ENCODE data around the gene PTPN1. TPM values are rescaled to one million over a fixed set of nuclear protein-coding genes. Genes with fewer than 3 reads are reported as not detected.
"Not testable (repeated sequence)": the region's sequence is repeated elsewhere in the genome, so short reads cannot be mapped to it uniquely, and the experiment has no call there.

Gene PTPN1
- total RNA-seq, 1 donor from 2014 or later, result 65.9 TPM

GRCh38 chr20:50526403-50526989 is 16.3 kb downstream of the PTPN1 start:
- intact Hi-C loops (cut with micrococcal nuclease), result no loop called here

GRCh38 chr20:50527068-50527605 is 17.0 kb downstream of the PTPN1 start:
- intact Hi-C loops (cut with micrococcal nuclease), result no loop called here

GRCh38 chr20:50528129-50528528 is 17.9 kb downstream of the PTPN1 start:
- intact Hi-C loops (cut with micrococcal nuclease), result no loop called here

GRCh38 chr20:50528804-50529351 is 18.7 kb downstream of the PTPN1 start:
- intact Hi-C loops (cut with micrococcal nuclease), result no loop called here

- intact Hi-C loops (cut with micrococcal nuclease), result no loop called here
Observed at GRCh38 chr20:50532221-50532620, 22.0 kb downstream of the PTPN1 start.

GRCh38 chr20:50533061-50533460 is 22.9 kb downstream of the PTPN1 start:
- intact Hi-C loops (cut with micrococcal nuclease), result no loop called here

- intact Hi-C loops (cut with micrococcal nuclease), result no loop called here
Observed at GRCh38 chr20:50533464-50533863, 23.3 kb downstream of the PTPN1 start.

GRCh38 chr20:50534567-50534966 is 24.4 kb downstream of the PTPN1 start:
- intact Hi-C loops (cut with micrococcal nuclease), result no loop called here

- intact Hi-C loops (cut with micrococcal nuclease), result no loop called here
Observed at GRCh38 chr20:50535162-50535561, 25.0 kb downstream of the PTPN1 start.

GRCh38 chr20:50536333-50536732 is 26.1 kb downstream of the PTPN1 start:
- intact Hi-C loops (cut with micrococcal nuclease), result no loop called here

GRCh38 chr20:50537546-50538201 is 27.5 kb downstream of the PTPN1 start:
- intact Hi-C loops (cut with micrococcal nuclease), result no loop called here

- intact Hi-C loops (cut with micrococcal nuclease), result no loop called here
Observed at GRCh38 chr20:50538276-50538675, 28.1 kb downstream of the PTPN1 start.

- intact Hi-C loops (cut with micrococcal nuclease), result not testable (repeated sequence)
Observed at GRCh38 chr20:50539798-50540197, 29.6 kb downstream of the PTPN1 start.

GRCh38 chr20:50540620-50541605 is 30.7 kb downstream of the PTPN1 start:
- intact Hi-C loops (cut with micrococcal nuclease), result no loop called here

GRCh38 chr20:50541606-50542041 is 31.4 kb downstream of the PTPN1 start:
- intact Hi-C loops (cut with micrococcal nuclease), result no loop called here

GRCh38 chr20:50543326-50543725 is 33.1 kb downstream of the PTPN1 start:
- intact Hi-C loops (cut with micrococcal nuclease), result no loop called here

GRCh38 chr20:50545126-50545525 is 34.9 kb downstream of the PTPN1 start:
- intact Hi-C loops (cut with micrococcal nuclease), result no loop called here

- intact Hi-C loops (cut with micrococcal nuclease), result loop anchor here (1.0 to 2.0 kb wide), 4 partner anchors 7 to 29 kb away; no protein-coding TSS in a partner anchor
Observed at GRCh38 chr20:50546729-50547314, 36.6 kb downstream of the PTPN1 start.

- intact Hi-C loops (cut with micrococcal nuclease), result loop anchor here (2.0 kb wide), 1 partner anchor 13 kb away; no protein-coding TSS in a partner anchor
Observed at GRCh38 chr20:50547964-50548363, 37.8 kb downstream of the PTPN1 start.

GRCh38 chr20:50548396-50548795 is 38.2 kb downstream of the PTPN1 start:
- intact Hi-C loops (cut with micrococcal nuclease), result no loop called here

GRCh38 chr20:50550531-50550930 is 40.3 kb downstream of the PTPN1 start:
- intact Hi-C loops (cut with micrococcal nuclease), result no loop called here

All from T-helper 1 cell treated with Interleukin-12 subunit alpha and Interleukin-12 subunit beta and Interleukin-4 antibody, amounts not matched to agents 30 ng/mL and 1 ng/mL, for 36 hours (primary cell).